GM12891 (cell line): ENCODE results near the gene ZBTB42.

Experiments
- PAX5 ChIP-seq: IDR thresholded peaks from 2 replicates; pipeline ENCODE4 v1.6.1; 2011; ENCODE audit warnings: low read length, moderate library complexity, mild to moderate bottlenecking; ENCODE audit not compliant: insufficient read depth, severe bottlenecking
- POLR2A ChIP-seq: IDR thresholded peaks from 2 replicates; pipeline ENCODE4 v1.6.1; 2011; ENCODE audit warnings: low read depth, low read length, control low read depth
- POLR2AphosphoS5 ChIP-seq: IDR thresholded peaks from 2 replicates; pipeline ENCODE4 v1.6.1; 2011; ENCODE audit warnings: low read depth, low read length, control low read depth
- SPI1 ChIP-seq: IDR thresholded peaks from 2 replicates; pipeline ENCODE4 v1.6.1; 2011; ENCODE audit warnings: low read depth, low read length, control low read depth
- TAF1 ChIP-seq: IDR thresholded peaks from 2 replicates; pipeline ENCODE4 v1.6.1; 2011; ENCODE audit warnings: low read depth, low read length, control low read depth

GRCh38 chr14:104767634-104767918 is 33.3 kb upstream of the ZBTB42 start:
- no peak for TF ChIP-seq PAX5
- TF ChIP-seq POLR2AphosphoS5, result no peak
- no peak for TF ChIP-seq POLR2A
- no peak for TF ChIP-seq TAF1
- TF ChIP-seq SPI1, result no peak
